ENCODE measurements around the gene DMD.

DNA sequence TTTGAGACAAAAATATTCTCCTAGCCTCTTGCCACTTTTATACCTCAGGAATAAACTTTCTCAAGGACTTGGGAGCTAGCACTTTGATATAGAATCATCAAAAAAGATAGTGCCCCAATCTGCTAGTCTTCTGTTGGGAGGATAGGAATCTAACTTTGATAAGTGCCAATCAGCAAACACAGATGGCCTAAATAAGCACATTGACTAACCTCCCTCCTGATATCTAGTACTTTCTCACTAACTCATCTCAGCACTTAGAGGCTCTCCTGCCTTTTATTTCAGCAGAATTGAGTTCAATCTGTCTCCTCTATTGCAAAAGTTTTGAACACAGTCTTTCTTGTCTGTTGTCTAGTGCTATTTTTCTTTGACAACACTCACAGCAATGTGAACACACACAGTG is 1341.1 kb downstream of the DMD start:
- TF ChIP-seq, protein P1, sequence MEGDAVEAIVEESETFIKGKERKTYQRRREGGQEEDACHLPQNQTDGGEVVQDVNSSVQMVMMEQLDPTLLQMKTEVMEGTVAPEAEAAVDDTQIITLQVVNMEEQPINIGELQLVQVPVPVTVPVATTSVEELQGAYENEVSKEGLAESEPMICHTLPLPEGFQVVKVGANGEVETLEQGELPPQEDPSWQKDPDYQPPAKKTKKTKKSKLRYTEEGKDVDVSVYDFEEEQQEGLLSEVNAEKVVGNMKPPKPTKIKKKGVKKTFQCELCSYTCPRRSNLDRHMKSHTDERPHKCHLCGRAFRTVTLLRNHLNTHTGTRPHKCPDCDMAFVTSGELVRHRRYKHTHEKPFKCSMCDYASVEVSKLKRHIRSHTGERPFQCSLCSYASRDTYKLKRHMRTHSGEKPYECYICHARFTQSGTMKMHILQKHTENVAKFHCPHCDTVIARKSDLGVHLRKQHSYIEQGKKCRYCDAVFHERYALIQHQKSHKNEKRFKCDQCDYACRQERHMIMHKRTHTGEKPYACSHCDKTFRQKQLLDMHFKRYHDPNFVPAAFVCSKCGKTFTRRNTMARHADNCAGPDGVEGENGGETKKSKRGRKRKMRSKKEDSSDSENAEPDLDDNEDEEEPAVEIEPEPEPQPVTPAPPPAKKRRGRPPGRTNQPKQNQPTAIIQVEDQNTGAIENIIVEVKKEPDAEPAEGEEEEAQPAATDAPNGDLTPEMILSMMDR (IDR thresholded peaks at IDR 0.05), result no peak
- TF ChIP-seq RFX5 (IDR thresholded peaks at IDR 0.05), result no peak
- TF ChIP-seq JUNB (IDR thresholded peaks at IDR 0.05), result no peak
- TF ChIP-seq SMC3 (IDR thresholded peaks at IDR 0.05), result no peak
- TF ChIP-seq USF2 (IDR thresholded peaks at IDR 0.05), result no peak
- TF ChIP-seq, protein P2, sequence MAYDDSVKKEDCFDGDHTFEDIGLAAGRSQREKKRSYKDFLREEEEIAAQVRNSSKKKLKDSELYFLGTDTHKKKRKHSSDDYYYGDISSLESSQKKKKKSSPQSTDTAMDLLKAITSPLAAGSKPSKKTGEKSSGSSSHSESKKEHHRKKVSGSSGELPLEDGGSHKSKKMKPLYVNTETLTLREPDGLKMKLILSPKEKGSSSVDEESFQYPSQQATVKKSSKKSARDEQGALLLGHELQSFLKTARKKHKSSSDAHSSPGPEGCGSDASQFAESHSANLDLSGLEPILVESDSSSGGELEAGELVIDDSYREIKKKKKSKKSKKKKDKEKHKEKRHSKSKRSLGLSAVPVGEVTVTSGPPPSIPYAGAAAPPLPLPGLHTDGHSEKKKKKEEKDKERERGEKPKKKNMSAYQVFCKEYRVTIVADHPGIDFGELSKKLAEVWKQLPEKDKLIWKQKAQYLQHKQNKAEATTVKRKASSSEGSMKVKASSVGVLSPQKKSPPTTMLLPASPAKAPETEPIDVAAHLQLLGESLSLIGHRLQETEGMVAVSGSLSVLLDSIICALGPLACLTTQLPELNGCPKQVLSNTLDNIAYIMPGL (CRISPR knock-in tag; IDR thresholded peaks at IDR 0.05; ENCODE audit: borderline replicate concordance), result no peak
- TF ChIP-seq RAD21 (conservative IDR thresholded peaks at IDR 0.05 in 1 of 2, IDR thresholded peaks at IDR 0.05 in 1 of 2), result no peak
- TF ChIP-seq POLR2A (IDR thresholded peaks at IDR 0.05; ENCODE audit: low read length), result no peak
- TF ChIP-seq PHF8 (IDR thresholded peaks at IDR 0.05; ENCODE audit: borderline replicate concordance, low read depth), result no peak
- TF ChIP-seq MYC (IDR thresholded peaks at IDR 0.05; ENCODE audit: borderline replicate concordance, low read length), result no peak

All from A549 (cell line).